Measurements from ENCODE around the gene WDR27.

WDR27 gene

GRCh38 chr6:169650241-169650958 lies 51.4 kb downstream of the WDR27 start:
- no peak overlapping the region for H3K9ac ChIP-seq (ENCODE audit: low read depth, low read length)
- TF ChIP-seq CTCF (IDR thresholded peaks at IDR 0.05; ENCODE audit: borderline replicate concordance, extremely low read depth, low read length, poor library complexity, severe bottlenecking), result no peak
- TF ChIP-seq EZH2 (IDR thresholded peaks at IDR 0.05; ENCODE audit: borderline replicate concordance, low read depth, low read length, severe bottlenecking), result no peak
- H3K27me3 ChIP-seq (ENCODE audit: insufficient read depth, low read length, poor library complexity), result no peaks in the 10 kb centered on the region
- ATAC-seq (ENCODE audit: insufficient read depth, low read depth) (no peak), DNase-seq (no peak)
- no peaks in the 10 kb centered on the region for H3K4me1 ChIP-seq (ENCODE audit: insufficient read depth, low read length)
- H3K4me2 ChIP-seq (ENCODE audit: insufficient read depth, low read length), result no peak overlapping the region
- H2AFZ ChIP-seq (ENCODE audit: low read depth, low read length), result no peak overlapping the region
- no peaks in the 10 kb centered on the region for H3K79me2 ChIP-seq (ENCODE audit: insufficient read depth, low read length)
- no peak overlapping the region for H3K27ac ChIP-seq (ENCODE audit: low read length)
- no peaks in the 10 kb centered on the region for H3K9me3 ChIP-seq (ENCODE audit: insufficient read depth, low read length, severe bottlenecking)
- H3K4me3 ChIP-seq (ENCODE audit: low read depth in 1 of 2, low read length in 2 of 2), result no peak overlapping the region
- peaks cover 20% of the 10 kb centered on the region; the same call in 1 of the 2 replicates for H3K36me3 ChIP-seq (ENCODE audit: insufficient read depth, low read length)
- no peaks in the 10 kb centered on the region for H4K20me1 ChIP-seq (ENCODE audit: insufficient read depth, low read length)

GRCh38 chr6:169648617-169649016 lies 53.2 kb downstream of the WDR27 start:
- no peaks in the 10 kb centered on the region for H3K79me2 ChIP-seq (ENCODE audit: insufficient read depth, low read length)
- no peak overlapping the region for H2AFZ ChIP-seq (ENCODE audit: low read depth, low read length)
- no peaks in the 10 kb centered on the region for H3K4me1 ChIP-seq (ENCODE audit: insufficient read depth, low read length)
- TF ChIP-seq EZH2 (IDR thresholded peaks at IDR 0.05; ENCODE audit: borderline replicate concordance, low read depth, low read length, severe bottlenecking), result no peak
- TF ChIP-seq CTCF (IDR thresholded peaks at IDR 0.05; ENCODE audit: borderline replicate concordance, extremely low read depth, low read length, poor library complexity, severe bottlenecking), result no peak
- H3K9me3 ChIP-seq (ENCODE audit: insufficient read depth, low read length, severe bottlenecking), result no peaks in the 10 kb centered on the region
- DNase-seq (no peak), ATAC-seq (ENCODE audit: insufficient read depth, low read depth) (no peak)
- H3K27ac ChIP-seq (ENCODE audit: low read length), result no peak overlapping the region
- no peak overlapping the region for H3K9ac ChIP-seq (ENCODE audit: low read depth, low read length)
- peaks cover 10% of the 10 kb centered on the region; the same call in 1 of the 2 replicates for H3K36me3 ChIP-seq (ENCODE audit: insufficient read depth, low read length)
- H3K4me3 ChIP-seq (ENCODE audit: low read depth in 1 of 2, low read length in 2 of 2), result no peak overlapping the region
- H3K27me3 ChIP-seq (ENCODE audit: insufficient read depth, low read length, poor library complexity), result no peaks in the 10 kb centered on the region
- H3K4me2 ChIP-seq (ENCODE audit: insufficient read depth, low read length), result no peak overlapping the region
- no peaks in the 10 kb centered on the region for H4K20me1 ChIP-seq (ENCODE audit: insufficient read depth, low read length)

GRCh38 chr6:169648092-169648491 lies 53.7 kb downstream of the WDR27 start:
- Histone ChIP-seq H4K20me1 (ENCODE audit: insufficient read depth, low read length) (no peaks in the 10 kb centered on the region), H3K36me3 (ENCODE audit: insufficient read depth, low read length) (peaks cover 9% of the 10 kb centered on the region; the same call in 1 of the 2 replicates), H3K4me2 (ENCODE audit: insufficient read depth, low read length) (no peak overlapping the region), H3K9ac (ENCODE audit: low read depth, low read length) (no peak overlapping the region), H3K4me1 (ENCODE audit: insufficient read depth, low read length) (no peaks in the 10 kb centered on the region), H3K79me2 (ENCODE audit: insufficient read depth, low read length) (no peaks in the 10 kb centered on the region), H2AFZ (ENCODE audit: low read depth, low read length) (no peak overlapping the region), H3K27me3 (ENCODE audit: insufficient read depth, low read length, poor library complexity) (no peaks in the 10 kb centered on the region), H3K27ac (ENCODE audit: low read length) (no peak overlapping the region), H3K4me3 (ENCODE audit: low read depth in 1 of 2, low read length in 2 of 2) (no peak overlapping the region), H3K9me3 (ENCODE audit: insufficient read depth, low read length, severe bottlenecking) (no peaks in the 10 kb centered on the region)
- ATAC-seq (ENCODE audit: insufficient read depth, low read depth), result no peak
- TF ChIP-seq CTCF (IDR thresholded peaks at IDR 0.05; ENCODE audit: borderline replicate concordance, extremely low read depth, low read length, poor library complexity, severe bottlenecking) (no peak), EZH2 (IDR thresholded peaks at IDR 0.05; ENCODE audit: borderline replicate concordance, low read depth, low read length, severe bottlenecking) (no peak)
- DNase-seq, result no peak

All from DND-41 (cell line).